Measurements from ENCODE around the gene ASGR1. TPM values are rescaled to one million over a fixed set of nuclear protein-coding genes. Genes with fewer than 3 reads are reported as not detected.

Gene ASGR1
- total RNA-seq, 4 donors from 2014 or later: 0.81 to 1.8 TPM; not detected in 2

DNA sequence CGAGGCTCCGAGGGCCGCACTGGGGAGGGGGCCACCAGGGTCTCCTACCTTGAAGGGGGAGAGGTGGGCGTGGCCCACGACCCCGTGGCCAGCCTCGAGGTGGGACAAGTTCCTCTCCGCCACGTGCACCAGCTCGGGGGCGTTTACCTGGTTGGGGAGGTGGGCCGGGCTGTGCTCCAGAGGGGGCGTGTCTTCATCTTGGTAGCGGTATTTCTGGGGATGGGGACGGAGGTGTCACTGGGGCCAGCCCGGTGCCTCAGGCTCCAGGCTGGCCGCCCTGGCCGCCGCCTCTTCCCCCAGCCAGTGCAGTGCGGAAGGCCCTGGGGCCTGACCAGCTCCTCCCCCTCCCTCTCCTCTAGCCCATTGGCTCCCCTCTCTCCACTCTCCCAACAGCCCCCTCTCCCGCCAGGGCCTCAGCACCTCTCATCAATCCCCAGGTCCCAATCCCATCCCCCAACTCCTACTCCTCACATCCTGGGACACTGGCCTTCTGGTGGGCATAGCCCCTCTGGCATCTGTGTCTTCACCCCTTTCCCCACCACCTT is 28.9 kb upstream of the ASGR1 start:
- no peaks in the 10 kb centered on the region for H3K36me3 ChIP-seq
- no peaks in the 10 kb centered on the region for H3K4me1 ChIP-seq
- DNase-seq: no peak

GRCh38 chr17:7207120-7208001 is 28.2 kb upstream of the ASGR1 start:
- Histone ChIP-seq H3K36me3 (no peaks in the 10 kb centered on the region), H3K27me3 (peaks cover 5 to 22% (median 7%) of the 10 kb centered on the region in 3 donors), H3K9me3 (no peaks in the 10 kb centered on the region), H3K4me3 (no peak overlapping the region), H3K27ac (no peak overlapping the region), H3K4me1 (no peaks in the 10 kb centered on the region)
- in situ Hi-C loops (cut with MboI; ENCODE audit: low sequenced_read_pairs in 4 of 4) (no loop called here), intact Hi-C loops (cut with DNase I; ENCODE audit: low total_unique reads) (no loop called here)
- DNase-seq: no peak
- TF ChIP-seq POLR2A (IDR thresholded peaks at IDR 0.05): no peak
- TF ChIP-seq CTCF (IDR thresholded peaks at IDR 0.05 in 4 of 5, conservative IDR thresholded peaks at IDR 0.05 in 1 of 5): no peak
- ATAC-seq: no peak

More for the DNA sequence above, 28.9 kb upstream of the ASGR1 start:
- intact Hi-C loops (cut with DNase I; ENCODE audit: low total_unique reads): no loop called here
- Histone ChIP-seq H3K27me3 (peaks cover 8 to 30% (median 13%) of the 10 kb centered on the region in 3 donors), H3K4me3 (no peak overlapping the region), H3K9me3 (no peaks in the 10 kb centered on the region), H3K27ac (no peak overlapping the region)
- in situ Hi-C loops (cut with MboI; ENCODE audit: low sequenced_read_pairs in 4 of 4): no loop called here
- ATAC-seq: no peak
- no peak for TF ChIP-seq CTCF (IDR thresholded peaks at IDR 0.05 in 4 of 5, conservative IDR thresholded peaks at IDR 0.05 in 1 of 5)
- no peak for TF ChIP-seq POLR2A (IDR thresholded peaks at IDR 0.05)

GRCh38 chr17:7205561-7205960 is 26.4 kb upstream of the ASGR1 start:
- intact Hi-C loops (cut with DNase I; ENCODE audit: low total_unique reads): no loop called here
- peak overlapping the region; percentile 7 to 54 (median 28) for H3K27ac ChIP-seq
- peaks cover 0 to 11% (median 0%) of the 10 kb centered on the region in 3 donors for H3K27me3 ChIP-seq
- ATAC-seq: no peak
- no peaks in the 10 kb centered on the region for H3K9me3 ChIP-seq
- TF ChIP-seq CTCF (IDR thresholded peaks at IDR 0.05 in 4 of 5, conservative IDR thresholded peaks at IDR 0.05 in 1 of 5) (no peak), POLR2A (IDR thresholded peaks at IDR 0.05) (no peak)
- H3K36me3 ChIP-seq: no peaks in the 10 kb centered on the region
- in situ Hi-C loops (cut with MboI; ENCODE audit: low sequenced_read_pairs in 4 of 4): no loop called here
- DNase-seq: no peak
- peak overlapping the region; percentile 49 to 59 (median 54) for H3K4me3 ChIP-seq
- H3K4me1 ChIP-seq: no peaks in the 10 kb centered on the region

DNA sequence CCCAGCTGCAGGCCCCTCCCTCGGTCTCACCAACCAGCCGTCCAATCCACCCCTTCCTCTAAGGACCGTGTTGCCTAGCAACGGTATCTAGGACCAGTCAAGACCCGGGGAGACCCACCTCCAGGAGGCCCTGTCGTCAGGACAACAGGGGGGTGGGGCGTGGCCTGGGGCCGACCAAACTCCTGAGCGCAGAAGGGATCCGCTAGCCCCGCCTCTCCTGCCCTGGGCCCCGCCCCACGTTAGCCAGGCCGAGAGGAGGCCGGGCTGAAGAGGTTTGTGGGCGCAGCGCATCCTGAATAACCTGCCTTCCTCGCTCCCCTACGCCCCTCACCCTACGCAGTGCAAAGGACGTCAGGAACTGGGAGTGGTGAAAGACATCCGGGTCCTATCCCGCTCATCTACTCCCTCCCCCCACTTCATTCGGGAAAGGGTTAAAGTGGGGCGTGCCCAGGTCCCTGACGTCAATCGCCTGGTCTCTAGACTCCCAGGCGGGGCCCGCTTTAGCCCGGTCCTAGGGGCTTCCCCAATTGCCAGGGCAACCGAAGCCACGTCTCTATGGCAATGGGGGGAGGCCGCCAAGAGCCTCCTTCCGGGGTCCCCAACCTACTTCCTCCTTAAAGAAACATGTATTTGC is 25.8 kb upstream of the ASGR1 start:
- intact Hi-C loops (cut with DNase I; ENCODE audit: low total_unique reads) (no loop called here), in situ Hi-C loops (cut with MboI; ENCODE audit: low sequenced_read_pairs in 4 of 4) (no loop called here)
- H3K27me3 ChIP-seq: peaks cover 0 to 11% (median 0%) of the 10 kb centered on the region in 3 donors
- H3K4me1 ChIP-seq: no peaks in the 10 kb centered on the region
- no peaks in the 10 kb centered on the region for H3K36me3 ChIP-seq
- peak; percentile 61 to 69 for ATAC-seq
- no peaks in the 10 kb centered on the region for H3K9me3 ChIP-seq
- peak overlapping the region; percentile 7 to 54 (median 28) for H3K27ac ChIP-seq
- DNase-seq: peak; percentile 33 to 58
- TF ChIP-seq POLR2A (IDR thresholded peaks at IDR 0.05) (no peak), CTCF (IDR thresholded peaks at IDR 0.05 in 4 of 5, conservative IDR thresholded peaks at IDR 0.05 in 1 of 5) (no peak)
- peak overlapping the region; percentile 49 to 59 (median 54) for H3K4me3 ChIP-seq

Data from gastrocnemius medialis (tissue), 4 donors.